Heart right ventricle (tissue), 16 donors: ENCODE results near the gene KCNH1. TPM values are rescaled to one million over a fixed set of nuclear protein-coding genes. Genes with fewer than 3 reads are reported as not detected.

Experiments used
- ATAC-seq, 8 donors: fragments of 200-7000 bp; cut with Tn5 transposase; one replicate each; pipeline ENCODE4 v1.9.1; 2020; ENCODE audit warnings: mild to moderate bottlenecking in 8 of 8, moderate library complexity in 8 of 8, moderate number of reproducible peaks in 1 of 8
- DNase-seq, 2 donors: peaks; one replicate each; pipeline ENCODE4 v3.0.0-alpha.2; 2020
- H3K27ac ChIP-seq, 10 donors: fragments of 200-600 bp; sonication (generic) in 2 of 10; one replicate each; pipeline versions ENCODE4 v1.5.0 to v1.8.0; 2020 to 2022; ENCODE audit warnings: mild to moderate bottlenecking in 3 of 10
- H3K27me3 ChIP-seq, 7 donors: fragments of 200-600 bp; one replicate each; pipeline ENCODE4 v1.8.0; 2021 to 2022; ENCODE audit warnings: mild to moderate bottlenecking in 2 of 7
- H3K36me3 ChIP-seq, 9 donors: fragments of 200-600 bp; sonication (generic) in 1 of 9; one replicate each; pipeline versions ENCODE4 v1.5.0 to v1.8.0; 2020 to 2022; ENCODE audit warnings: mild to moderate bottlenecking in 2 of 9
- H3K4me1 ChIP-seq, 9 donors: fragments of 200-600 bp; sonication (generic) in 1 of 9; one replicate each; pipeline versions ENCODE4 v1.5.0 to v1.8.0; 2020 to 2022; ENCODE audit warnings: mild to moderate bottlenecking in 4 of 9
- H3K4me3 ChIP-seq, 10 donors: fragments of 200-600 bp; sonication (generic) in 2 of 10; one replicate each; pipeline versions ENCODE4 v1.5.0 to v1.8.0; 2020 to 2022; ENCODE audit warnings: mild to moderate bottlenecking in 7 of 10, moderate library complexity in 2 of 10
- H3K9me3 ChIP-seq, 11 donors: fragments of 200-600 bp in 10 of 11; sonication (generic) in 2 of 11; one replicate each; pipeline versions ENCODE4 v1.5.0 to v1.8.0; 2013 to 2022; ENCODE audit warnings: mild to moderate bottlenecking in 2 of 11, control low read depth in 1 of 11, moderate library complexity in 1 of 11
- WGBS, 2 donors: extraction: QIAGEN DNeasy Blood & Tissue Kit; methylation state at CpG; one replicate each; pipeline ENCODE4 v1.1.7; 2013; ENCODE audit warnings: inconsistent platforms in 1 of 2; 5-methylcytosine and 5-hydroxymethylcytosine counted together
- intact Hi-C, 10 donors: fragments of 100-400 bp; cut with DNase I; formaldehyde crosslinking; loops; one replicate each; pipeline versions ENCODE4 v1.11.1 to v1.14.2; 2022
- polyA plus RNA-seq, 2 donors: library from polyadenylated mRNA; stranded (reverse); fragments of 200-250 nt; gene quantifications; one replicate each; pipeline ENCODE4 v1.2.3, GENCODE V29; 2013
- total RNA-seq, 10 donors: library from RNA; stranded (reverse); fragmentation: NEBNext Ultra II Directional in 3 of 10; extraction: Animal tissue kit (Norgen Biotek cat#: 25700) in 3 of 10; gene quantifications; one replicate each; pipeline versions ENCODE4 v1.2.1 to v1.2.4, GENCODE V29; 2021 to 2023
- TF ChIP-seq, protein P1 (sequence below), 9 donors: fragments of 200-600 bp; sonication (generic) in 2 of 9; IDR thresholded peaks; one replicate each; pipeline versions ENCODE4 v1.5.0 to v1.8.0; 2021 to 2022; ENCODE audit warnings: antibody characterized with exemption in 9 of 9, mild to moderate bottlenecking in 5 of 9, moderate library complexity in 1 of 9
- donor health status: Arrhythmogenic right ventricular cardiomyopathy.
- donor health status: ischemic (EF 13 %, LVEDD 7.1; RV severe dilation, severe dysfunction).
- donor health status: healthy with polysubstance abuse.
- donor health status: DM: no; HTN: yes; CAD: no.
- donor health status: DM: no; HTN: no; CAD: no.
- donor health status: ischemic (EF 25% LVEDD 6.9; RV normal size, moderate dysfunction).
- donor health status: ischemic (EF 25% LVEDD 5.7; RV mildly dilated, moderate dysfunction).
- donor health status: healthy.
- donor health status: DM: yes; HTN: yes; CAD: no.
- donor health status: Ischemic cardiomyopathy.
- donor health status: ischemic (EF 35%, LVEDD 5.7; RV mildly dilated, moderate dysfunction).
- donor health status: nonischemic (EF 11% LVEDD 7.7; RV severe dilation, severe dysfunction).
- donor health status: DM: yes; HTN: yes; CAD: no.
- donor health status: PGD.
- donor health status: ischemic (EF 29% LVEDD 5.4; RV normal size, mild dysfunction).
- donor health status: nonischemic (EF 23%, LVEDD 6.1; RV moderate dilation, normal function).

The KCNH1 gene
- total and polyA plus RNA-seq, 12 donors: 0.09 TPM; not detected in 11

DNA sequence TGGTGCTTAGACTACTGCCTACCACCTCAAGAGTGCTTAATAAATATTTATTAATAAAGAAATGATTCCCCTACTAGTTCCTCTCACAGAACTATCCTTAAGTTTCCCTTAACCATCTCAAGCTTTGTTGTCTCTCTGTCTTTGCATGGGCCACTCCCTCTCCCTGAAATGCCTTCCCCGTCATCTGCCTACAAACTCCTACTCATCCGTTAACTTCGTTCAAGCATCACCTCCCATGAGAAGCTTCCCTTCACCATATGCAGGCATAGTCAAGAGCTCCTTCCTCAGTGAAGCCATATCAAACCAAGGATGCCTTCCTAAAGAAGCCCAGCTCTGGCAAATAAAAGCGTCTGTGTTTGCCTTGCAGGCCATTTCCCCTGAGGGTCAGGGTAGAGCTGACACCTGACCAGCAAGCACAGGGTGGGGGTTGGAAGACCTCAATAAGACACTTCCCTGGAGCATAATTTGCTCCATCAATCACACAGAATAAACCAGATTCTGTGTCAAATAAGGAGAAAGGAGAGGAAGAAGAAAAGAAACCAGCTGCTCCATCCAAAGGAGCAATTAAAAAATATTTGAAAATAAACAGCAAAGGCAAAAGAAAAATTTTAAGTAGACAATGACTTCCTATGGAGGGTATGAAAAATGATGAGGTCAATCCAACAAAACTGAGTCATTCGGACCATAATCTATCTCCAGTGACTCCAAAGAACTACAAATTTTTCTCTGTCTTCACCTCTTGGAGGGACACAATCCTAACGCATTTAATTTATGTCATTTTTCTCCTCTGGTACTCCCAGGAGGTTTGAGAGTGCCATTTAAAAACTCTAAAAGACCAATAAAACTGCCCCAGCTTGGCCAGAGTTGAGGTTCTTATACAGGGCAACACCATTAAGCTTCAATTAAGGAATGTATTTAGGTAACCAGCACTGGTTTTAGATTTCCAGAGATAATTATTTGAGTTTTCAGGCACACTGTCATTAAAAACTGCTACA is 303.6 kb downstream of the KCNH1 start:
- no peaks in the 10 kb centered on the region for H3K9me3 ChIP-seq
- DNase-seq (no peak), ATAC-seq (no peak)
- no peak overlapping the region for H3K4me3 ChIP-seq
- TF ChIP-seq, protein P1, sequence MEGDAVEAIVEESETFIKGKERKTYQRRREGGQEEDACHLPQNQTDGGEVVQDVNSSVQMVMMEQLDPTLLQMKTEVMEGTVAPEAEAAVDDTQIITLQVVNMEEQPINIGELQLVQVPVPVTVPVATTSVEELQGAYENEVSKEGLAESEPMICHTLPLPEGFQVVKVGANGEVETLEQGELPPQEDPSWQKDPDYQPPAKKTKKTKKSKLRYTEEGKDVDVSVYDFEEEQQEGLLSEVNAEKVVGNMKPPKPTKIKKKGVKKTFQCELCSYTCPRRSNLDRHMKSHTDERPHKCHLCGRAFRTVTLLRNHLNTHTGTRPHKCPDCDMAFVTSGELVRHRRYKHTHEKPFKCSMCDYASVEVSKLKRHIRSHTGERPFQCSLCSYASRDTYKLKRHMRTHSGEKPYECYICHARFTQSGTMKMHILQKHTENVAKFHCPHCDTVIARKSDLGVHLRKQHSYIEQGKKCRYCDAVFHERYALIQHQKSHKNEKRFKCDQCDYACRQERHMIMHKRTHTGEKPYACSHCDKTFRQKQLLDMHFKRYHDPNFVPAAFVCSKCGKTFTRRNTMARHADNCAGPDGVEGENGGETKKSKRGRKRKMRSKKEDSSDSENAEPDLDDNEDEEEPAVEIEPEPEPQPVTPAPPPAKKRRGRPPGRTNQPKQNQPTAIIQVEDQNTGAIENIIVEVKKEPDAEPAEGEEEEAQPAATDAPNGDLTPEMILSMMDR (IDR thresholded peaks at IDR 0.05): no peak
- intact Hi-C loops: no loop called here
- WGBS, 2 donors: 72 to 73% methylated on average over 6 of the region's 6 CpGs
- no peaks in the 10 kb centered on the region for H3K36me3 ChIP-seq
- no peaks in the 10 kb centered on the region for H3K4me1 ChIP-seq
- H3K27me3 ChIP-seq: peaks cover 0 to 6% (median 0%) of the 10 kb centered on the region in 7 donors
- H3K27ac ChIP-seq: no peak overlapping the region

DNA sequence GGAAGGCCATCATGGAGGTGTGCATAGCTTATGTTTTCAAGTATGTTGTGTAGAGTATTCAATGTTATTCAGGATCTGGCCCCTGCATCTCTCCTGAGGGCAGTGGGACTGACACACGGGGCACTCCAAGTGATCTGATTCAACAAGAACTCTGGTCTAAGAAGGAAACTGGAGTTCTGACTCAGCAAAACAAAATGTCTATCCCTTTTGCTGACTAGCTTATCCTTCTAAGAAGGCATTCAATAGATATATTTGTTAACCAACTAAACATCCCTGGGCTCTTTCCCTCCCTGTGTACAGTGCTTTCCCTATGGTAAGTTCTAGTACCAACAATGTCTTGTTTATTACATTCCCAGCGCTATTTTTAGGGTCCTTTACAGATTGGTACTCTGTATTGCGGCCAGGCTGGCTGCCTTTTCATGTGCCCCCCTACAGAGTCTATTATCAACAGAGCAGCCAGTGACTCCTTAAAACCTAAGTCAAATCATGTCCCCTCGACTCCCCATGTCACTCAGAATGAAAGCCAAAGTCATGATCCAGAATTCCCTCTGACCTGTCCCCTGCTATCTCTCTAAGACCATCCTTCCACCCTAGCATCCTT is 304.9 kb downstream of the KCNH1 start:
- intact Hi-C loops: no loop called here
- DNase-seq: no peak
- ATAC-seq: no peak
- Histone ChIP-seq H3K36me3 (no peaks in the 10 kb centered on the region), H3K27ac (no peak overlapping the region), H3K4me1 (no peaks in the 10 kb centered on the region), H3K9me3 (no peaks in the 10 kb centered on the region), H3K4me3 (no peak overlapping the region), H3K27me3 (peaks cover 0 to 6% (median 0%) of the 10 kb centered on the region in 7 donors)
- TF ChIP-seq, protein P1 (IDR thresholded peaks at IDR 0.05): no peak
- 59 to 61% methylated on average over 4 of the region's 4 CpGs for WGBS, 2 donors

DNA sequence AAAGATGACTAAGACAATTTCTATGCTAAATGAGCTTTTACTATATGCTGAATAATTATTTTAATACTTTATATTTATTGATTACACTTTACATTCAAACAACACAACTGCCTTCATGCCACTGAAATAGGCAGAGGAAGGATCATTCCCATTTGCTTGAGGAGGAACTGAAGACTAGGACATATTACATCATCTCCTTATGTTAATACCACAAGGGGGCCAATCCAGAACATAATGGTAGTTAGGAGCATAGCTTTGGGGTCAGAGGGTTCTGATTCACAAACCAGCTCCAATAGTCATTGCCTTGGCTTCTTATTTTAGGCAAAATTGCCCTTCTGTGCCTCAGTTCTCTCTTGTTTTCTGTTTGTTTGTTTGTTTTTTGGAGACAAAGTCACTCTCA is 306.5 kb downstream of the KCNH1 start:
- DNase-seq (no peak), ATAC-seq (no peak)
- TF ChIP-seq, protein P1 (IDR thresholded peaks at IDR 0.05): no peak

GRCh38 chr1:210826686-210827085 is 307.3 kb downstream of the KCNH1 start:
- ATAC-seq (no peak), DNase-seq (no peak)
- Histone ChIP-seq H3K4me1 (no peaks in the 10 kb centered on the region), H3K9me3 (no peaks in the 10 kb centered on the region), H3K27ac (no peak overlapping the region), H3K36me3 (no peaks in the 10 kb centered on the region), H3K4me3 (no peak overlapping the region), H3K27me3 (peaks cover 0 to 6% (median 0%) of the 10 kb centered on the region in 7 donors)
- WGBS, 2 donors: 92 to 93% methylated on average over 5 of the region's 5 CpGs
- TF ChIP-seq, protein P1 (IDR thresholded peaks at IDR 0.05): no peak
- intact Hi-C loops: no loop called here

More for the DNA sequence above, 306.5 kb downstream of the KCNH1 start:
- H3K27ac ChIP-seq: no peak overlapping the region
- no peaks in the 10 kb centered on the region for H3K9me3 ChIP-seq
- no peaks in the 10 kb centered on the region for H3K4me1 ChIP-seq
- H3K4me3 ChIP-seq: no peak overlapping the region
- intact Hi-C loops: no loop called here
- H3K27me3 ChIP-seq: peaks cover 0 to 6% (median 0%) of the 10 kb centered on the region in 7 donors
- no peaks in the 10 kb centered on the region for H3K36me3 ChIP-seq
